Caki2 (cell line): ENCODE measurements around the gene TAP1. TPM values are rescaled to one million over a fixed set of nuclear protein-coding genes. Genes with fewer than 3 reads are reported as not detected.

Source experiments
- DNase-seq: peaks from one replicate; pipeline ENCODE4 v3.0.0-alpha.2; 2015; ENCODE audit warnings: low read depth
- in situ Hi-C: cut with HindIII; loops from 2 replicates; pipeline ENCODE4 v1.10.0; 2016; ENCODE audit warnings: low sequenced_read_pairs, low pct_unique_long_range_greater_than_20kb, mixed read lengths
- total RNA-seq: library from RNA; depleted of rRNA; stranded (reverse); fragments of >200 nt; shearing (Covaris generic); gene quantifications from 2 replicates; pipeline ENCODE4 v1.2.3, GENCODE V29; 2014; ENCODE audit warnings: low replicate concordance

The TAP1 gene
- total RNA-seq, 1 experiment from 2014 or later: 63.3 TPM

GRCh38 chr6:32867554-32868256 is 14.2 kb upstream of the TAP1 start:
- in situ Hi-C loops: no loop called here
- DNase-seq: no peak

GRCh38 chr6:32867022-32867477 is 13.5 kb upstream of the TAP1 start:
- DNase-seq: no peak
- in situ Hi-C loops: no loop called here

GRCh38 chr6:32865724-32866443 is 12.4 kb upstream of the TAP1 start:
- DNase-seq: no peak
- in situ Hi-C loops: no loop called here

GRCh38 chr6:32862725-32863124 is 9.2 kb upstream of the TAP1 start:
- in situ Hi-C loops: no loop called here
- no peak for DNase-seq

GRCh38 chr6:32860674-32861073 is 7.2 kb upstream of the TAP1 start:
- DNase-seq: no peak
- in situ Hi-C loops: no loop called here

GRCh38 chr6:32858194-32858593 is 4.7 kb upstream of the TAP1 start:
- in situ Hi-C loops: no loop called here
- DNase-seq: no peak

- in situ Hi-C loops: no loop called here
- DNase-seq: no peak
These were observed 3.8 kb upstream of the TAP1 start for GRCh38 chr6:32857156-32857891.

GRCh38 chr6:32855467-32856174 is 2.1 kb upstream of the TAP1 start:
- in situ Hi-C loops: no loop called here
- no peak for DNase-seq

GRCh38 chr6:32854376-32855178 is 1.1 kb upstream of the TAP1 start:
- DNase-seq: no peak
- in situ Hi-C loops: no loop called here

GRCh38 chr6:32852844-32853540 is 512 bp downstream of the TAP1 start:
- no peak for DNase-seq
- in situ Hi-C loops: no loop called here

GRCh38 chr6:32852018-32852843 is 1.3 kb downstream of the TAP1 start:
- in situ Hi-C loops: no loop called here

GRCh38 chr6:32851025-32851424 is 2.5 kb downstream of the TAP1 start:
- DNase-seq: no peak
- in situ Hi-C loops: no loop called here

More at GRCh38 chr6:32852018-32852843, 1.3 kb downstream of the TAP1 start:
- DNase-seq: no peak

- DNase-seq: no peak
- in situ Hi-C loops: no loop called here
These were observed 4.4 kb downstream of the TAP1 start for GRCh38 chr6:32849126-32849525.

GRCh38 chr6:32847795-32848194 is 5.7 kb downstream of the TAP1 start:
- in situ Hi-C loops: no loop called here
- DNase-seq: no peak

- in situ Hi-C loops: no loop called here
These were observed 6.5 kb downstream of the TAP1 start for GRCh38 chr6:32847004-32847403.

GRCh38 chr6:32845384-32845884 is 8.1 kb downstream of the TAP1 start:
- DNase-seq: no peak
- in situ Hi-C loops: no loop called here

More at GRCh38 chr6:32847004-32847403, 6.5 kb downstream of the TAP1 start:
- DNase-seq: no peak
